ENCODE measurements around the gene ACTL7A. TPM values are rescaled to one million over a fixed set of nuclear protein-coding genes. Genes with fewer than 3 reads are reported as not detected.

ACTL7A gene
- total RNA-seq, 1 donor: not detected

DNA sequence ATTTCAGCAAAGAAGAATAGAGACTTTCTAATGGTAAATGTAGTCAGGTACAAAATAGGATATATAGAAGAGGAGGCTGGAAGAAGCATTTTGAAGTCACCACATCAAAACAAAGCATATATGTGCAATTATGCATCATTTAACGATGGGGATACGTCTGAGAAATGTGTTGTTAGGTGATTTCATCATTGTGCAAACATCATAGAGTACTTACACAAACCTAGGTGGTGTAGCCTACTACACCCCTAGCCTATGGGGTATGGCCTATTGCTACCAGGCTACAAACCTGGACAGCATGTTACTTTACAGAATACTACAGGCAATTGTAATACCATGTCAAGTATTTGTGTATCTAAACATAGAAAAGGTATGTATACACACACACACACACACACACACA is 43.4 kb downstream of the ACTL7A start:
- no peak overlapping the region for H3K4me3 ChIP-seq (ENCODE audit: low read depth, low read length)
- no peak for DNase-seq (ENCODE audit: low read depth)
- TF ChIP-seq, protein P1, sequence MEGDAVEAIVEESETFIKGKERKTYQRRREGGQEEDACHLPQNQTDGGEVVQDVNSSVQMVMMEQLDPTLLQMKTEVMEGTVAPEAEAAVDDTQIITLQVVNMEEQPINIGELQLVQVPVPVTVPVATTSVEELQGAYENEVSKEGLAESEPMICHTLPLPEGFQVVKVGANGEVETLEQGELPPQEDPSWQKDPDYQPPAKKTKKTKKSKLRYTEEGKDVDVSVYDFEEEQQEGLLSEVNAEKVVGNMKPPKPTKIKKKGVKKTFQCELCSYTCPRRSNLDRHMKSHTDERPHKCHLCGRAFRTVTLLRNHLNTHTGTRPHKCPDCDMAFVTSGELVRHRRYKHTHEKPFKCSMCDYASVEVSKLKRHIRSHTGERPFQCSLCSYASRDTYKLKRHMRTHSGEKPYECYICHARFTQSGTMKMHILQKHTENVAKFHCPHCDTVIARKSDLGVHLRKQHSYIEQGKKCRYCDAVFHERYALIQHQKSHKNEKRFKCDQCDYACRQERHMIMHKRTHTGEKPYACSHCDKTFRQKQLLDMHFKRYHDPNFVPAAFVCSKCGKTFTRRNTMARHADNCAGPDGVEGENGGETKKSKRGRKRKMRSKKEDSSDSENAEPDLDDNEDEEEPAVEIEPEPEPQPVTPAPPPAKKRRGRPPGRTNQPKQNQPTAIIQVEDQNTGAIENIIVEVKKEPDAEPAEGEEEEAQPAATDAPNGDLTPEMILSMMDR (IDR thresholded peaks at IDR 0.05; ENCODE audit: insufficient read depth, low read depth, low read length): no peak

DNA sequence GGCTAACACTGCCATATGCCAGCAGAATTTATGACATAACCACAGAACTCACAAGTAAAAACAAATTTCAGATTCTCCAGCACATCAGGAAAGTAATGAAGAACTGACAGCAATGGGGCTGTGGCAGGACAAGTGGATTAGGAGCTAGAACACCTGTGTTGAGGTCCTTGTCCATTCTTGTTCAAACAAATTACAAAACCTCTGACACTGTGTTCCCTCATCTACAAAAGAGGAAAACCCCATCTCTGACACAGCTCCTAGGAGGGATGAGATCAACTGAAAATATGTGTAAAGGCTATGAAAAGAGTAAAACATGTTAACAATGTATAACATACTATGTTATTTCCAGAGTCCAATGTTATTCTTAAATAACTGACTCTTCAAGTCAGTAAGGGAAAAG is 48.3 kb downstream of the ACTL7A start:
- no peak overlapping the region for H3K4me3 ChIP-seq (ENCODE audit: low read depth, low read length)
- no peak for DNase-seq (ENCODE audit: low read depth)
- TF ChIP-seq, protein P1 (IDR thresholded peaks at IDR 0.05; ENCODE audit: insufficient read depth, low read depth, low read length): no peak

DNA sequence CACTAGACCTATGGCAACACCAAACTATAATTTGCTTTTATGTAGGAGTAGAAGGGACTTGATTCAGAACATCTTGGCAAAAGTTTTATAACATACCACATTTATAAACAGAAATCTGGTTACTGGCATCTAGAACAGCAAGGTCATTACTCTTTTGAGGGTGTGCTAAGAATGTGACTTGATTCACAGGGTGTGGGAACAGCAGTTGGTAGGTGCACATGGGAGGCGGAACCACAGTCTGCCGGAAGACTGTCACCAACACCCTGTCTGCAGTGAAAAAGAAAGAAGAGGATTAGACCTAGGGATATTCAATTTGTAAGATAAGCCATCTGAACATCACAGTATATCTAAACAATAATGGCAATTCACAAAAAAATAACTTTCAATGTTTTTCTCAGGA is 48.8 kb downstream of the ACTL7A start:
- TF ChIP-seq, protein P1 (IDR thresholded peaks at IDR 0.05; ENCODE audit: insufficient read depth, low read depth, low read length): no peak
- DNase-seq (ENCODE audit: low read depth): no peak
- H3K4me3 ChIP-seq (ENCODE audit: low read depth, low read length): no peak overlapping the region

DNA sequence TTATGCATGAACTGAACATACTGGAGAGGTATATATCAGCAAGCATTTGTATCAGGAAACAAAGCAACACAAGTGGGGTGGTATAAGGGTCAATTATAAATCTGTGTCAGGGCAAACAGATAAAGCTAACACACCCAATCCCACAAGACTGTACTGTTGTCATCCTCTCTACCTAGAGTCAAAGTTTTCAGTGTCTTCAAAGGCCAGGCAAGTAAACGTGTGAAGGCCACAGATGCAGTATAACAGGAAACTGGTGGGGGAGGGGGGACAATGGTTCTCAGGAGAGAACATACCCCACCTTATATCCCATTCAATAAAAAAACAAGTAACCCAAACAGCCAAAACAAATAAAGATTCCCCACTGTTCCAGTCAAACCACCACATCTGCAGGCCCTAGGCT is 49.8 kb downstream of the ACTL7A start:
- TF ChIP-seq, protein P1 (IDR thresholded peaks at IDR 0.05; ENCODE audit: insufficient read depth, low read depth, low read length): no peak
- no peak for DNase-seq (ENCODE audit: low read depth)
- H3K4me3 ChIP-seq (ENCODE audit: low read depth, low read length): no peak overlapping the region

Small RNA genes within 50 kb of the gene (small RNA-seq; reads per million reads assigned to genes)
- gene AL359692.1: not detected

Other genes starting within 250 kb of the ACTL7A start
- under 0.01 TPM in 1 of 2 replicates, not detected in the other for gene ACTL7B, start 6.3 kb upstream of the ACTL7A start, total RNA-seq
- 31.2 and 44.0 TPM in 2 replicates for gene ELP1, start 71.9 kb downstream of the ACTL7A start, total RNA-seq
- 6.8 and 9.9 TPM in 2 replicates for gene ABITRAM, start 72.1 kb downstream of the ACTL7A start, total RNA-seq
- 72.2 and 155 TPM in 2 replicates for gene CTNNAL1, start 151.2 kb downstream of the ACTL7A start, total RNA-seq

Data from fibroblast of villous mesenchyme (primary cell).